Hindlimb muscle (tissue), 1 donor: ENCODE data around the gene TRANK1. TPM values are rescaled to one million over a fixed set of nuclear protein-coding genes. Genes with fewer than 3 reads are reported as not detected.

Experiments used
- DNase-seq: peaks from one replicate; pipeline ENCODE4 v3.0.0-alpha.2; 2013
- polyA plus RNA-seq: library from polyadenylated mRNA; unstranded; fragments of 120-200 nt; gene quantifications from one replicate; pipeline ENCODE4 v1.2.1, GENCODE V29; 2013; ENCODE audit not compliant: insufficient read length

TRANK1 gene
- polyA plus RNA-seq, 1 donor = 5.0 TPM

DNA sequence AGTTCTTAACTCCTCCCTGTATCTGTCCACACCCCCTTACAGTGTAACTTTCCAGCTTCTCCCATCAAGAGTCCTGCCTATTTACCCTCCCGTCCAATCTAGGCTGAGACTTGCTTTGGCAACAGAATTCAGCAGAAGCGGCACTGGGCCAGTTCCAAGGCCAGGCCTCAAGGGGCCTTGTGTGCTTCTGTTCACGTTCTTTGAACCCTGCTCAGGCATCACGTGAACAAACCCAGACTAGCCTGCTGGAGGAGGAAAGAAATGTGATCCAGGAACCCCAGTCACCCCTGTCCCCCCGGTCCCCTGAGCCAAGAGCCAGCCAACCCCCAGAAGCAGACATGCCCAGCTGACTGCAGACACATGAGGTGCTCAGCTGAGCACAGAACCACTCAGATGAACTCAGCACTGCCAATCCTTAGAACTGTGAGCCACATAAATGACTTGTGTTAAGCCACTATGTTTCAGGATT lies 104.4 kb downstream of the TRANK1 start:
- DNase-seq = no peak

DNA sequence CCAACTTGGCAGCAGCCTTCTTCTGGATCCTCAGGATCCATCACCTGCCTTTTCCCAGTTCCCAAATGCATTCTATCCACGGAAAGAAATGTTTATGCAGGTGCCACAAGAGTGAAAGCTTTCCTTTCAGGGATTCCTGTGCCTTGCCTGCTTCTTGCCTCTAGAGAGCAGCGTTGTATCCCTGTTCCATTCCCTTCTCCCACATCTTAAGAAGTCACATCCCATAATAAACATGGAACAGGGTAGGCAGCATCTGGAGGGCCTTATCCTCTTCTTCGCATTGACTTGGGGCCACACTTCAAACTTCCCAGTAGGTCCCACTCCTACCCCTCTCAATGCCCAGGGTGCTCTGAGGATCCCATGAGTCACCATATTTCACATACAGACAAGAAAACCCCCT lies 107.8 kb downstream of the TRANK1 start:
- no peak for DNase-seq

DNA sequence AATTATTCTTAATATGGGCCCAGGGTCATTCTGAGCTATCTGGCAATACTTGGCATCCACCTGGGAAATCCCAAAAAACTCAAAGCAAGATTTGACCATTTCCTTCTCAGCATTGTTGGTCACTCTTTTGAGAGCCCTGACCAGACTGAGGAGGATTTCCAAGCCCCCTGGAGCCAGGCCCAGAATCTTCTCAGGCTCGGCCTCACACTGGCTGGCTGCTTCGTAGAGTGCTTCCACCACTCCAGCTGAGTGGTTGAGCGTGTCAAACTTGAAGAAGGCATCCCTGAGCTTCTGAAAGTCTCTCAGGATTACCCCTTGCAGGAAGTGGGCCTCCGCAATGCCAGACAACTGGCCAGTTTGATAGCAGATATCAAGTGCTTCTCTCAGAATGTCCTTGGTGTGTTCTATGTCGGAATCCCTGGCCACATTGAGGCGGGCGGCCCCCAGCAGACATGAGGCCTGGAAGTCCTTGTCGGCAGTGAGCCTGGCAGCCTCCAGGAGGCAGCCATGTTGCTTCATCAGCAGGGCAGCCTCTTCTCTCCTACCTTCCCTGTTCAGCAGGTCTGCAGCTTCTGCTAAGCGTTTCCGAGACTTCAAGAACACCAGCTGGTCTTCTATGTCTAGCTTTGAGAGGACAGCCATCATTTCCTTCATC lies 111.6 kb downstream of the TRANK1 start:
- no peak for DNase-seq

DNA sequence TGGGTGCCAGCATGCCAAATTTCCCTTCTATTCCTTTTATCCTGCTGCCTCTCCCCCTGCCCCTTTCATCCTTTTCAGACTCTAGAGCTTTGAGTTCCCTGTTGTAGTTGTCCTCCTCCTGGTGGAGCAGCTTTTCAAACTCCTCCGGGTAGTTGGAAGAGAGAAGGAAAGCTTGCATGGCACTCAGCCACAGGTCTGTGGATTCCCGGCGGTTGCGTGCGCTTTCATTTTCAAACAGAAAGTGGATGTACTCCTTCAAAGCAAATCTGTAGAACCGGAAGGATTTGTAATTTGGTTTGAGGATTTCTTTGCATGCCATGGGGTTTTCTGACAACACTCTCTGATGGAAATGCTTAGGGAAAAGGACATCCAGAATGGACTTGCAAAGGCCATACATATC lies 112.4 kb downstream of the TRANK1 start:
- DNase-seq = no peak

DNA sequence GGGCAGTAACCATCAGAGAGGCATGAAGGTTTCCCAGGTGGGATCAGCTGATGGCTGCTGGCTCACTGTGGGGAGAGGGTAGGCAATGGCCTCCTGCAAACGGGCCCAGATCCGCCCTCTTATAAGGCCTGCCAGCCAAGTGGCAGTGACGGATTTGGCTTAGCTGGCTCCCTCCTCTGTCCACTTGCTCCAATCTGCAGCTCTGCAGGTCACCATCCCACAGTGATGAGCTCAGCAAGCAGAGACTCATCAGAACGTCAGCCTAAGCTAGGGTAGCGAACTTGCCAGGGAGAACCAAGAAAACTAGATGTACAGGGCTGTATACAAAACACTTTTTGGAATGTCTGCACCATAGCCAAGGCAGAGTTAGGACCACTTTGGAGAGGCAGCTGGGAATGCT lies 117.7 kb downstream of the TRANK1 start:
- no peak for DNase-seq

DNA sequence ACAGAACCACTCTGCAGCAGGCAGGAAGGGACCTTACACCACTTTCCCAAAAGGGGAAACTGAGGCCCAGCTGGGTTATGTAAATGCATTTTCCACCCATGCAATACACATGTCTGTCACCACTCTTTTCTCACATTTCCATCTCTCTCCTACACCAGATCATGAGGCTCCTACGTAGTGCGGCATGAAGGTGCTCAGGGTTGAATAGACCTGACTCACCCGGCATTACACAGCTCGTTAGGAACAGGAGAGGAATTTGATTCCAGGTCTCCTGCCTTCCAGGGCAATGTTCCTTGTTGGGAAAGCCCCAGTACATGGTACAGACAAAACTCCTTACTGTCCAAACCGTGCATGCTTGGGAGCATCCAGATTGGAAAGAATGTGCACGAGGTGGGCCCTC lies 118.6 kb downstream of the TRANK1 start:
- DNase-seq = no peak

DNA sequence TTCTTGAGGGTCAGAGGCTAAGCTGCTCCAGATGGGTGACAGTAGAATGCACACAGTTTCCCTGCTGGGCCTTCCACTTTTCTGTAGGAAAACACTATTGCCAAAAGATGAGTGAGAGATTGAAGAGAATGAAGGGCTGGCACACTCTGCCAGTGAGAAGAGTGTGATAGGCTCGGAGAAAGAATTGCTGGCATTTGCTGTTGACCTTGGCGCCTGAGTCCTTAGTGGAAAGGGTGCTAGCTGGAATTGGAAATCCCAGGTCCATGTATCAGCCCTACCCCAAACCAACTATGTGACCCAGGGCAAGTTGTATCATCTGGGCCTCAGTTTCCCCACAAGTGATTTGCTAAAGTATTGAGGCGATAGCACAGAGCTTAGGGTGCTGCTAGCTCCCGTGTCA lies 120.4 kb downstream of the TRANK1 start:
- no peak for DNase-seq

DNA sequence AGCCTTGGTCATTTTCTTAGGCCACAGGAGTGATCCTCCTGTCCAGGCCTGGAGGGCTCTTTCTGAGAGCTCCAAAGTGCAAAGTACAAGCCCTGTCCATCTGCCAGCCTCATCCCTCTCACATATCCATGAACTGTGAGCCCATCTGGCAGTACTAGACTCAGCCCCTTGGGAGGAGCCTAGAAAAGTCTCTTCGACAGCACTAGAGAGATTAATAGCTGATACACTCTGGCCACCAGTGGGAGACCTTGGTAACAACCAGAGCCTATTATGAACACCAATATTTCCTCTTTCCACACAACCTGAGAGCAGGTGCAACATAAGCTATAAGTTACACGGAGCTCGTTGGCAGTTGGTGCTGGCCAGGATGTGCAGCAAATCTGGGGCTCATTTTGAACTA lies 121.0 kb downstream of the TRANK1 start:
- DNase-seq = no peak

DNA sequence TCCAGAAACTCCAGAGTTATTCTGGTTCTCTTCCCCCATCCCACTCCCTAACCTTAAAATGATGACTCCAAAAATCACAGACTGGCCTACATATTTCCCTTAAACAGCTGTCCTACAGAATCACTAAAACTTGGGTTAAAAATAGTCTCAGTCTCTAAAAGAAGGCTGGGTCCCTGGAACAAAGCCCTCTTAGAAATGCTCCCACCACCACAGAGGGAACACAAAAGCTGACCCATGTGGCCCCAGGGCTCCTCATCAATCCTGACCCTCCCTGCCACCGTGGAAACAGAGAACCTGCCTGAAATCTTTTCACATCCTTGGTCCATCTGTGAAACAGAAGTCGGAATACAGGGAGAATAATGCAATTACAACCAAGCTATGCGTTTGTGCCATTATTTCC lies 124.8 kb downstream of the TRANK1 start:
- DNase-seq = no peak

DNA sequence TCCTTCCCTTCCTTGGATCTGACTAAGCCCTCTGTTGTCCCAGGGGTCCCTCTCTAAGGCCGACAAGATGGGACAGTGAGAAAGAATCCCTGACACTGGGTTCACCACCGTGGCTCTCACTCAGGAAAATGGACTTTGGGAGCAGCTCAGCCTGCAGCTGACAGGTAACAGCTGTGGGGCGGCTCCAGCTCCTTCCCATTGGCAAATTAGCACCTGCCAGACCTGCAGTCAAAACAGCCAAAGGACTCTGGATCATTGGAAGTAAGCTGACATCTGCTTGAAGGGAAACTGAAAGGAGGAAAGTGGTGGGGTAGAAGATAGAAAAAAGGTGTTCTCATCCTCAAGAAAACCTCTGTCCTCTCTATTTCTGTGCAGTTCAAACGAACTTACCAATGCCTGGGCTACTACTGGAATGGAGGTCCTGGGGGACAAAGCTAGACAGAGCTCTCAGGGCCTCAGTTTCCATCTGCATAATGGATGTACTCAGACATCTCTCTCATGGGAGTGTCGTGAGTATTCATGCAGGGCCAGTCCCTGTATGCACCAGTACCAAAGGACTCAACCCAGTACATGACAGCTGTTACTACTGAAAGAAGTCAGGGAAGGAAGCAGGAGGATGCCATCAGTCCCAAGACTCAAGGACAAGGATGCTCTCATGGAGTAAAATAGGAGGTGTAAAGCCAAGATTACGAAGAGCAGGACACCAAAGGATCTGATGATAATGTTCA lies 126.9 kb downstream of the TRANK1 start:
- no peak for DNase-seq

DNA sequence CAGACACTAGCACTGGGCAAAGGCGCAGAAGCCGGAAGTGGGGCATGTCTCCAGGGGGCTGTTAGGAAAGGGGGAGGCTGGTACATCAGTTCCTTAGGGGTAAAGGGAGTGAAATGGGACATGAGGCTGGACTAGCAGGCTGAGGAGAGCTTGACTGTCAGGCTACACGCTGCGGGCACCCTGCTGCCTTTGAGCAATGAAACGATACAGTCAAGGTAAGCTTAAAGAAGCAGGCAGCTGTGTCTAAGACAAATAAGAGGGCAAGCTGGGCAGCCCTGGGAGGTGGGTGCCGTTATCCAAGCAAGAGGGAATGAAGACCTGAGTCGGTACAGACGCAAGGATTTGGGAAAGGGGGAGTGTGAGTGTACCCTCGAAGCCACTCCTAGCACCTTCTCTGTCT lies 129.5 kb downstream of the TRANK1 start:
- no peak for DNase-seq

DNA sequence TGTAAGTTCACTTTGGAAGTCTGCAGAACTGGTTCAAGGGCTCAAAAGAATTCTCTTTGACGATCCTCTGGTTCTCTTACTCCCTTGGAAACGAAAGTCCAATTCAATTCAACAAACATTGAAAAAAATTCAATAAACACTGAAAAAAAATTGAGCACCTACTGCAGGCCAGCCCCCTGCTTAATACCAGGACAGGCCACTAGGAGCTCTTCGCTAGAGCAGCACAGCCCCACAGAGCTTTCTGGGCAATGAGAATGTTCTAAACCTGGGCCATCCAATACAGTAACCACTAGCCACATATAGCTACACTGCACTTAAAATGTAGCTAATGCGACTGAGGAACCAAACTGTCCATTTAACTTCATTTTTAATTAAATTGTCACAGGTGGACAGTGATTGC lies 130.1 kb downstream of the TRANK1 start:
- DNase-seq = no peak

DNA sequence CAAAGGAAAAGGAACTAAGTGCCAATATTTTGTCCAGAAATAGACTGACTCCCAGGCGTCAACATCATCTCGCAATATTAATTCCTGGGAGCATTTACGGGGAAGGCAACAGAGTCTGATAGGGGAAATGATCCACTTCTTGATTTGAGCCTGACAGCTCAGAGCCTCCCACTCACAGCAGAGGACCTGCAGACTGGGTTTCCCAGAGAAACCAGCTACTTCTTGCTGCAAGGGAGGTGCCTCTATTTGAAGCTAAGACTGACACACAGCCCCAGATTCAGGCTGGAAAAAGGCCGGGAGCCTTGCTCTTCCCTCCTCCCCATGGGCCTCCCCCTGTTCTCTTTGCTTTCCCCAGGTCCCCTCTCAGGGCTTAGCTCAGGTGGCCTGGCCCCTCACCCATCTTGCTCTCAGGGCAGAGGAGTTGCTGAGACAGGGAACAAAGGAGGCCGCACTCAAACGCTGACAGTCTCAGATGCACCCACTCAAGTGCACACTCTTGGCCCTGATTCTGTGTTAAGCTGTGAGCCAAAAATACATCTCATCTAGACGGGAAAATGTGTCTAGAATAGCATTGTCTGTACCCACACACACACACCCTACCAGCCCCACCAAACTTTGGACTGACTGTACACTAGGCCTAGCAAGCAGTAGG lies 130.7 kb downstream of the TRANK1 start:
- no peak for DNase-seq

DNA sequence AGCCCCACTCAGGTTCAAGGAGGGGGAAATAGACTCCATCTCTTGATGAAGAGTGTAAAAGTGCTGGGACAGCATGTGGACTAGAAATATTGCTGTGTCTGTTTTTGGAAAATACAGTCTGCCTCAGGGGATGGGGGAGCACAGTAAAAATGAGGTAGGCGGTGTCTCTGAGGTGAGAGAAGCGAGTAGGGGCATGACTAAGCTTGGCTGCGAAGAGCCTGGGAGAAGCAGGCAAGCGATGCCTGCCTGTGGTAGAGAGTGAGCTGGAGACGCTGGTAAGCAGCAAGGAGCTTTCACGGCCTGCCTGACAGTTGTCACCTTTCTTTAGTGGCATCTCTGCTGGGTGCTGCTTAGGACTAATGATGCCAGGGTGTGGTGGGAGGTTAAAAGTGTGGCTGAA lies 131.5 kb downstream of the TRANK1 start:
- no peak for DNase-seq

DNA sequence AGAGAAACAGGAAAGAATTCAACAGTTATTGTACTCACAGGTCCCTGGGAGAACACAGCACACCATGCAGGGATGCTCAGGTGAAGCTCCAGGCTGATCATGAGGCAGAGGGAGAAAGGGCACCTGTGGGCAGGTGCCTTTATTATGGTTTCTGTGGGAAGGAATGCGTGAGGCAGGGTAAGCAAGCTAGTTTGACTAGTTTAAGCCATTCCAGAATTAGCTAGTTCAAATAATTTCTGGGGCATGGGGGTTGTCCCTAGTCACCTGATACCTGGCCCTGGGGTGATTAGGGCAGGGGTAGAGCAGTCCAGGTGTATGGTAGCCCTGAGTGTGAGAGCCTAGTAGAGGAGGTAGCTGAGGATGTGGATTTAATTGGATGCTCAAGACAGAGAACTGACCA lies 132.6 kb downstream of the TRANK1 start:
- DNase-seq = no peak

DNA sequence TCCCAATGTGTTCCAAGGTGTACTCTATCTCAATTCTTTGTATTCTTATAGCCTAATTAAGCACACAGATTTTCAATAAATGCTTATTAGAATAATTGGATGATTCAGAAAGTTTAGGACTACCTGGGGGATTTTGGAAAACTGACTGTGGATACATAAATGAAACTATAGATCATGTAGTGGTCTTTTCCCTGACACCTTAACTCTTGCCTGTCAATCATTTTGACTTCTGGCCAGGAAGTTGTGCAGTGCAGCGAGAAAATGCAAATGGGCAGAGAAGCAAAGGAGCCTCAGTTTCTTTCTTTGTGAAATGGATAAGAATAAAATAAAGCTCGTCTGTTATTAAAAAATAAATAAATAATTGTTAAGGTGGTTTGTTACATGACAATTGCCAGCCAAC lies 133.1 kb downstream of the TRANK1 start:
- DNase-seq = no peak

DNA sequence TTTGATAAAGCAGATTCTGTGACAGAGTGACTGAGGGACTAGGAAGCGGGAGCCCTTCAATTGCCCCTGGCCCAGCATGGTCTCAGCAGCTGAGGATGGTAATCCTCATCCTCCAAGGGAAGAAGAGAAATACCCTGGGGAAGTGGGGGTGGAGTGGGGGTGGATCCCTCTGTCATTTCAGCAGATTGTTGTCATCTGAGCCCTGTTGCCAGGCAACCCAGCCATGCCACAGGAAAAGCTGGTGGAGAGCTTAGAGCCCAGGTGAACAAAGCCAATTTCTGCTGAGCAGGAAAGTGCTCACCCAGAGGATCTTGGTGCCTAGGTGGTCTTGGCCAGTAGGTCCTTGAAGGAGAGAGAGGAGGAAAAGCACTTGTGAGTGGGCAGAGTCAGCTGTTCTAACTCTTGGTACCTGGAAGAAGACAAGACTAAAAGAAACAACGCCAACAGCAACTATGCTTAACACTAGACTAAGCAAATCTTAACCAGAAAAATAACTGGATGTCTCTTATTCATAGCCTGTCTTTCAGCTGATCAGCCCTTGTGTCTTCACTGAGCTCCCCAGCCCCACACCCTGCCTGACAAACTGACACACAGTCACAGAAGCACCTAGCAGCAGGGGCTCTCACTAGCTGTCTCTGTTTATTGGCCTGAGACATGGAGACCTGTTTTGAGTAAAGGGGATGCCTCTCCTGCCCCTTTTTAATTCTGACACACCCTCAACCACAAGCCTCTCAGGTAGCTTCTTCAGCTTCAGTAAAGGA lies 140.4 kb downstream of the TRANK1 start:
- no peak for DNase-seq

DNA sequence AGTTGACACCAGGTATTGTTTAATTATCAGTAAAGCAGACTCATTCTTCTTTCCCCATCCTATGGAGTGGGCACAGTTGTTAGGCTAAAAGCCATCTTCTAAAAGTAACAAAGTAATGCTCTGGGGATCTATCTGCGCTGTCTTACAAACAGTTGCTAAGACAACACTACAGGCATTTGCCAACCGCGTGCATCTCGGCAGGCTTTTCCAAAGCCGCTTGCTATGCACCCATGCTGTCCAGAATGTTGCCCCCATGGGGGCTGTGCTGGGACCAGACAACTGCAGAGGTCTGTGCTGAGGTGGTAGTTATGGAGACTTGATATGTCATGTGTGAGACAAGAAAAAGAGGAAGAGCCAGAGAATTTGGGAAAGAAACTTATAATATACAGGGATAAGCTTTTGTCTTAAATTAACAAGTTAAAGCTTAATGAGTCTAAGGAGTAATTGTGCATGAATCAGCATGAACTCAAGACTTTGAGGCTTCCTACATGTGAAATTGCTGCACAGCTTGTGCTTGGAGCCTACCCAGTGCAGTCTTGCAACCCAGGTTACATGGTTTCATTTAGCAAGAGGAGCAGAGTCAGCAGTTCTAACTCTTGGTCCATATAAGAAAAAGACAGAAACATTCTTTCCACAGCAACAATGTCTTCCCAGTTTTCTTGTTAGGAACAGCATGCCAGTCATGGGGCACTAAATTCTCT lies 141.6 kb downstream of the TRANK1 start:
- no peak for DNase-seq

DNA sequence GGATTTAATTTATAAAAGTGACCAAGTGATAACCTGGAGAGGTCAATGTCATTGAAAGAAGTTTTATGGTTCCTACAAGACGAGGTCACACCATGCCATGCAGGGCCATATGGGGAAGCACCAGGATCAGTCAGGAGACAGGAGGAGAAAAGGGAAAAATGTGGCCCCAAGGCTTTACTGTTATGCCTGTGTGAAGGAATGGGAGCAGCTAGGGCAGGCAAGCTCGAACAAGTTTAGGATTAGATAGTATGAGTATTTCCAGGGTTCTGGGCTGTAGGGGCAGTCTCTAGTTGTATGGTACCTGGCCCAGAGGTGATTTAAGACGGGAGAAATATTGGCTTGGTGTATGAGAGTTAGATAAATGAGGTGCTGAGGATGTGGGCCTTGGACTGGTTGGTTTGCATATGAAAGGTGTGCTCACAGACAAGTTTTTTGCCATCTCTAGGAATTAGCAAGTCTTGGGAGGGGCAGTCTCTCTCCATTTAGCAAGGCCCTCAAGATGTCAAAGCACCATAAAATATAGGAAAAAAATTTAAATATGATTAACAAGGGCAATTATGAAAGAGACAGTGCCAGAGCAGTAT lies 144.2 kb downstream of the TRANK1 start:
- DNase-seq = no peak

DNA sequence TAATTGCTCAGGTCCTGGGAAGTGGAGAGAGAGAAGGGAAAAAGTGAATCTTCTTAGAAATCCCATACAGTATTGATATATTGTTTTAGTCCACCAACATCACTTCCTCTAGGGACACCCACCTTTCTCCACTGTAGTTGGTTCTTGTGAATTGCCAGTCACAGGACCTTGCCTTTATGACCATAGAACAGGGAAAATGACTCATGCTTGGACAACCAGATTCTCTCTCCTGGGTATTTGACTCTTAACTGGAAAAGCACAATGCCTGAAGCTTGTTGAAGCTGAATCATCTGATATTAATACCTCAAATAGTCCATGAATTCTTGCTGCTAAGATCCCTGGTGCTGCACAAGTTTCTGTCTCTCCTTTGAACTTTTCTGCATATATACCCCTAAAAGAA lies 148.0 kb downstream of the TRANK1 start:
- no peak for DNase-seq

DNA sequence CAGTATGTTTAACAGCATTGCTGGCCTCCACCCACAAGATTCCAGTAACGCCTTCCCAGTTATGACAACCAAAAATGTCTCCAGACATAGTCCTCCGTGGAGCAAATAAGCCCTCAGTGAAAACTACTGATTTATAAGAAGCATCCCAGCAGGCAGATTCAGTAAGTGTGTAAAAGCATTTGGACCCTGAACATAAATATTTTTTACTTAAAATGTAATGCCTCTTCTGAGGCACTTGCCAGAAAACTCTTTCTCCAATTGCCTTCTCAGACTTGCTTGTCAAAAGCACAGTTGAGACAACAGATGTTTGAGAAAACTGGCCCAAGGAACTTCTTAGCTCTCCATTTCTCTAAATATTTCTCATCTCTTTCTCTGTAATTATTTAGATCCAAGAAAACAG lies 148.7 kb downstream of the TRANK1 start:
- no peak for DNase-seq

DNA sequence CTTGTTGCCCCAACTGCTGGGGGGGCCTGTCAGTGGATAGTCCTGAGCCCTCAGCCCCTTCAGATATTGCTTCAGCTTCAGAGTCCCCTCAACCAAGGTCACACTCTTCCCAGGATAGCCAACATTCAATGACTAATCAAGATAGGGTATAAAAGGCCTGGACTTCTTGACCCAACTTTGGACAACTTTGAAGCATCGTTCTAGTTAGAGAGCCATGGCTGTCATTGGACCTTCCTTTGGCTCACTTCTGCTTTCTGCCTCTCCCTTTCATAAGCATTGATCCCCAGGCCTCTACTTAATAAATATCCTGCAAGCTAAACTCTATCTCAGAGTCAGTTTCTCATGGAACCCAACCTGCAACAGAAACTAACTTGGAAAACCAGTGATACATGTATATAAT lies 149.2 kb downstream of the TRANK1 start:
- DNase-seq = no peak
